ENCODE data around the gene CDC42EP2. TPM values are rescaled to one million over a fixed set of nuclear protein-coding genes. Genes with fewer than 3 reads are reported as not detected.

The CDC42EP2 gene
- total RNA-seq, 1 donor from 2014 or later, result 23.1 TPM

DNA sequence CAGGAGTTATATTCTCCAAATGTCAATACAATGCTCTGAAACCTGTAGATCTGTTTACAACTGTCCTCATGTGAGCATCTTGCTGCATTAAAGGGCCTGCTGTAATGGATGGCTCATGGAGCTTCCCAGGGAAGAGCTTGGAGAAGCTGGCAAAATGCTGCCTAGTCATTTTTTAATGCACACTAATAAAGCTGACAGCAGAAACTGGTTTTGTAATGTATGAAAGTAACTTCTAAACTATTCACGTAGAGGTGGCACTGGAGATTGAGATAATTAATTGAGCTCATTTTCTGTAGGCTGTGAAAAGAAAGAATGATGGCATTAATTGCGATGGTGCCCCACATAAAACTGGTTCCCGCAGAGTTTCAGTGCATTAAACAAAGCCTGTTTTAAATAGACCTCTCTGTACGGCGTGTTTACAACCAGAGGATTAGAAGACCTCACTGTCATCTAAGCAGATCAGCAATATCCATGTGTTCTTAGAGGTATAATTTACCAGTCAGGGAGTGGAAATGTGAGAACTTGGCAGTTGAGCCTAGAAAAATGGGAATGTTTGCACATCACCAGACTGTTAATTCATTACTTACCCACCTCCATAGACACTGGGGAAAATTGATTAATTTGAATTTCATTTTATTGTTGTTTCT lies 36.9 kb upstream of the CDC42EP2 start:
- Mint-ChIP-seq H3K9me3 (ENCODE audit: unreplicated experiment) (no peaks in the 10 kb centered on the region), H3K4me1 (ENCODE audit: unreplicated experiment) (peaks cover 45% of the 10 kb centered on the region), H3K27ac (ENCODE audit: unreplicated experiment) (peak overlapping the region; percentile 71), H3K27me3 (ENCODE audit: unreplicated experiment) (no peaks in the 10 kb centered on the region), H3K4me3 (ENCODE audit: unreplicated experiment) (no peak overlapping the region), H3K36me3 (ENCODE audit: unreplicated experiment) (peaks cover 3% of the 10 kb centered on the region)
- DNase-seq (ENCODE audit: extremely low spot score, unreplicated experiment), result no peak
- no peak for TF ChIP-seq CTCF (IDR thresholded peaks at IDR 0.05)

DNA sequence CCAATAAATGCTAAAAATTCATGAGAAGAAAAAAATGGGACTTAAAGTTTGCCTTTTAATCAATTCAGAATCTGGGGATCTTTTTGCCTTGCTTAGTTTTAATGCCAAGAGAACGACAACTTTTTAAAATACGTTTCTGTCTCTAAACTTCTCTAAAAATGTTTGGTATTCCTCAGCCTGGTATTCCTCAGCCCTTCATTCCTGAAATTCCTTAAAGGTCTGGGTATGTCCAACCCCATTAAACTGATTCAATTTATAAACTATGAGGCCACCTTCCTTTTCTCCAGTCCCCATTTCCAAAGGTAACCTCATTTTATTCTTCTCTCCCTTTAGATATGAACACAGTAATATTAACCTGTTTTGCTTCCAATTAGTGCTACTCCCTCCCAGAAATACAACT lies 36.3 kb upstream of the CDC42EP2 start:
- H3K9me3 Mint-ChIP-seq (ENCODE audit: unreplicated experiment), result no peaks in the 10 kb centered on the region
- H3K27me3 Mint-ChIP-seq (ENCODE audit: unreplicated experiment), result no peaks in the 10 kb centered on the region
- DNase-seq (ENCODE audit: extremely low spot score, unreplicated experiment), result no peak
- peak overlapping the region; percentile 71 for H3K27ac Mint-ChIP-seq (ENCODE audit: unreplicated experiment)
- no peak for TF ChIP-seq CTCF (IDR thresholded peaks at IDR 0.05)
- H3K4me1 Mint-ChIP-seq (ENCODE audit: unreplicated experiment), result peaks cover 45% of the 10 kb centered on the region
- H3K36me3 Mint-ChIP-seq (ENCODE audit: unreplicated experiment), result peaks cover 3% of the 10 kb centered on the region
- no peak overlapping the region for H3K4me3 Mint-ChIP-seq (ENCODE audit: unreplicated experiment)

GRCh38 chr11:65279279-65279678 lies 35.4 kb upstream of the CDC42EP2 start:
- Mint-ChIP-seq H3K27ac (ENCODE audit: unreplicated experiment) (peak overlapping the region; percentile 71), H3K36me3 (ENCODE audit: unreplicated experiment) (peaks cover 3% of the 10 kb centered on the region), H3K27me3 (ENCODE audit: unreplicated experiment) (no peaks in the 10 kb centered on the region), H3K4me1 (ENCODE audit: unreplicated experiment) (peaks cover 45% of the 10 kb centered on the region), H3K4me3 (ENCODE audit: unreplicated experiment) (no peak overlapping the region), H3K9me3 (ENCODE audit: unreplicated experiment) (no peaks in the 10 kb centered on the region)
- TF ChIP-seq CTCF (IDR thresholded peaks at IDR 0.05), result no peak
- no peak for DNase-seq (ENCODE audit: extremely low spot score, unreplicated experiment)

DNA sequence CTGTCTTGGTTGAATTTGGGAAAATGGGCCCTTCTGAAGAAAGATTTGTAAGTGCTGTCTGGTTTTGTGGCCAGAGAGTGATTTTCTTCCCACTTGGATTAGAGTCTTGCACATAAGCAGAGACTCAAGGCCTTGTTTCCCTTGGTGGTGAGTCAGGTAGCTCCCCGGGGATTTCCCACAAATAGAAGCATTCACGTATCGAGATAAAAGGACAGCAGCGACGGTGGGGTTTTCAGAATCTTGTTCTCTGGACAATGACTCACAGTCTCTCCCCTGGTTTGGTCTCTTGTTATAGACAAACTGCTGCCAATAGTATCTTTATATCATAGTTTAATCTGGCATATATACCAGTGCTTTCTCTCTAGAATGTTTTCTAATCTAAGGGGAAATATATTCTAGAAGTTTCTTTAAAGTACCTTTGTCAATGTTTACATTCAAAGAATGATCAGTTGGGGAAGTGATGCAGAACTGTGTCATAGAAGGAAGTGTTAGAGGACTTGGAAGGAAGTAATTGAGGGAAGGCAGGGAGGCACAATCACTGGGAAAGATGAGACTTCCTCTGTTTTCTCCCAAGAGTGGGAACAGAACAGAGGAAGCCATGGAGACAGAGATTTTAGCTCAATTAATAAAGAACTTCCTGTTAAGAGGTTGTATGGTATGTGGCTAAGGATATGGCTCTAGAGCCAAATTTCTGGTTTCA lies 34.8 kb upstream of the CDC42EP2 start:
- peak overlapping the region; percentile 71 for H3K27ac Mint-ChIP-seq (ENCODE audit: unreplicated experiment)

More for the DNA sequence above, 34.8 kb upstream of the CDC42EP2 start:
- H3K4me1 Mint-ChIP-seq (ENCODE audit: unreplicated experiment), result peaks cover 43% of the 10 kb centered on the region
- H3K9me3 Mint-ChIP-seq (ENCODE audit: unreplicated experiment), result no peaks in the 10 kb centered on the region
- TF ChIP-seq CTCF (IDR thresholded peaks at IDR 0.05), result no peak
- no peaks in the 10 kb centered on the region for H3K27me3 Mint-ChIP-seq (ENCODE audit: unreplicated experiment)
- peaks cover 3% of the 10 kb centered on the region for H3K36me3 Mint-ChIP-seq (ENCODE audit: unreplicated experiment)
- DNase-seq (ENCODE audit: extremely low spot score, unreplicated experiment), result no peak
- H3K4me3 Mint-ChIP-seq (ENCODE audit: unreplicated experiment), result no peak overlapping the region

Measured in osteocyte (in vitro differentiated cells).